Measurements from ENCODE around the gene PCSK4. TPM values are rescaled to one million over a fixed set of nuclear protein-coding genes. Genes with fewer than 3 reads are reported as not detected.

The PCSK4 gene
- total RNA-seq, 2 experiments from 2014 or later: 8.3 to 13.0 TPM

- POLR2A ChIA-PET: no interaction called here
- intact Hi-C loops (cut with micrococcal nuclease; ENCODE audit: unreplicated experiment): no loop called here
These were observed 23.5 kb downstream of the PCSK4 start for GRCh38 chr19:1466461-1467214.

DNA sequence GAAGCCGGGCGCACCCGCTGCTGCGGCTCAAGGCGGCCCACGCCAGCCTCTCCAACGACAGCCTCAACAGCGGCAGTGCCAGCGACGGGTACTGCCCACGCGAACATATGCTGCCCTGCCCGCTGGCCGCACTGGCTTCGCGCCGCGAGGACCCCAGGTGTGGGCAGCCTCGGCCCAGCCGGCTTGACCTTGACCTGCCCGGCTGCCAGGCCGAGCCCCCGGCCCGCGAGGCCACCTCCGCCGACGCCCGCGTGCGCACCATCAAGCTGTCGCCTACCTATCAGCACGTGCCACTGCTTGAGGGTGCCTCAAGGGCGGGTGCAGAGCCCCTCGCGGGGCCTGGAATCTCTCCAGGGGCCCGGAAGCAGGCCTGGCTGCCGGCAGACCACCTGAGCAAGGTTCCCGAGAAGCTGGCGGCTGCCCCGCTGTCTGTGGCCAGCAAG, 24.1 kb downstream of the PCSK4 start:
- H3K9me2 ChIP-seq (ENCODE audit: insufficient read depth, low read length): no peaks in the 10 kb centered on the region
- BruUV-seq (replicated peaks): no TSS peak

More at GRCh38 chr19:1466461-1467214, 23.5 kb downstream of the PCSK4 start:
- TF ChIP-seq CTCF (conservative IDR thresholded peaks at IDR 0.05; ENCODE audit: low read length) (no peak), EZH2phosphoT487 (IDR thresholded peaks at IDR 0.05; ENCODE audit: borderline replicate concordance, low read depth, low read length) (no peak)
- peaks cover 7% of the 10 kb centered on the region; the same call in 1 of the 2 replicates for H4K20me1 ChIP-seq (ENCODE audit: insufficient read depth, low read length)
- DNase-seq (ENCODE audit: low spot score): no peak
- no TSS peak for BruUV-seq (replicated peaks)
- H3K9me2 ChIP-seq (ENCODE audit: insufficient read depth, low read length): no peaks in the 10 kb centered on the region
- no peaks in the 10 kb centered on the region for H3K79me2 ChIP-seq (ENCODE audit: insufficient read depth, low read depth, low read length)
- no peak overlapping the region for H3K4me2 ChIP-seq (ENCODE audit: low read length)
- peaks cover 14% of the 10 kb centered on the region for H3K4me1 ChIP-seq (ENCODE audit: insufficient read depth, low read length, poor library complexity, severe bottlenecking)
- no peaks in the 10 kb centered on the region for H3K9me3 ChIP-seq (ENCODE audit: low read length)
- no peak overlapping the region for H3K4me3 ChIP-seq (ENCODE audit: low read depth, low read length, poor library complexity, severe bottlenecking)
- CTCF ChIA-PET (ENCODE audit: unreplicated experiment): no interaction called here
- H3K36me3 ChIP-seq (ENCODE audit: insufficient read depth, low read length): no peaks in the 10 kb centered on the region
- H2AFZ ChIP-seq (ENCODE audit: low read length): no peak overlapping the region
- H3K27ac ChIP-seq (ENCODE audit: low read depth, low read length, poor library complexity, severe bottlenecking): no peak overlapping the region

More for the DNA sequence above, 24.1 kb downstream of the PCSK4 start:
- H3K4me3 ChIP-seq (ENCODE audit: low read depth, low read length, poor library complexity, severe bottlenecking): no peak overlapping the region
- H2AFZ ChIP-seq (ENCODE audit: low read length): no peak overlapping the region
- H4K20me1 ChIP-seq (ENCODE audit: insufficient read depth, low read length): peaks cover 1% of the 10 kb centered on the region; the same call in 1 of the 2 replicates
- intact Hi-C loops (cut with micrococcal nuclease; ENCODE audit: unreplicated experiment): no loop called here
- H3K4me1 ChIP-seq (ENCODE audit: insufficient read depth, low read length, poor library complexity, severe bottlenecking): peaks cover 8% of the 10 kb centered on the region
- no peak overlapping the region for H3K27ac ChIP-seq (ENCODE audit: low read depth, low read length, poor library complexity, severe bottlenecking)
- no peaks in the 10 kb centered on the region for H3K36me3 ChIP-seq (ENCODE audit: insufficient read depth, low read length)
- ChIA-PET CTCF (ENCODE audit: unreplicated experiment) (no interaction called here), POLR2A (no interaction called here)
- no peak for DNase-seq (ENCODE audit: low spot score)
- no peaks in the 10 kb centered on the region for H3K9me3 ChIP-seq (ENCODE audit: low read length)
- TF ChIP-seq EZH2phosphoT487 (IDR thresholded peaks at IDR 0.05; ENCODE audit: borderline replicate concordance, low read depth, low read length): no peak
- TF ChIP-seq CTCF (conservative IDR thresholded peaks at IDR 0.05; ENCODE audit: low read length): no peak
- H3K4me2 ChIP-seq (ENCODE audit: low read length): no peak overlapping the region
- H3K79me2 ChIP-seq (ENCODE audit: insufficient read depth, low read depth, low read length): no peaks in the 10 kb centered on the region

Data from OCI-LY7 (cell line).